Prostate gland (tissue), 2 donors: ENCODE measurements around the gene ZNF850. TPM values are rescaled to one million over a fixed set of nuclear protein-coding genes. Genes with fewer than 3 reads are reported as not detected.
A peak's percentile ranks its signal among the peaks of the same experiment; 100 is the strongest.

Experiments
- DNase-seq: peaks from one replicate; pipeline ENCODE4 v3.0.0-alpha.2; 2019; ENCODE audit warnings: low spot score
- H3K27ac ChIP-seq, 2 donors: fragments of 200-600 bp; sonication (generic); 2 replicates each; pipeline ENCODE4 v1.5.1; 2017 to 2019
- H3K27me3 ChIP-seq: fragments of 200-600 bp; sonication (generic); replicated peaks from 2 replicates; pipeline ENCODE4 v1.5.1; 2019; ENCODE audit not compliant: insufficient read depth
- H3K36me3 ChIP-seq, 2 donors: fragments of 200-600 bp; sonication (generic); 1 replicate in 1 of 2; 2 replicates in 1 of 2; pipeline versions ENCODE4 v1.5.1 to v1.8.1; 2017 to 2019
- H3K4me1 ChIP-seq: fragments of 200-600 bp; sonication (generic); replicated peaks from 2 replicates; pipeline ENCODE4 v1.5.1; 2019
- H3K4me3 ChIP-seq, 2 donors: fragments of 200-600 bp; sonication (generic); 2 replicates each; pipeline ENCODE4 v1.5.1; 2017 to 2019
- H3K9me3 ChIP-seq: fragments of 200-600 bp; sonication (generic); 2 replicates; pipeline ENCODE4 v1.5.1; 2017
- POLR2A ChIP-seq: fragments of 450-650 bp; IDR thresholded peaks from one replicate; pipeline ENCODE4 v1.6.1; 2016; ENCODE audit warnings: antibody characterized with exemption, mild to moderate bottlenecking
- POLR2AphosphoS5 ChIP-seq: sonication (generic); formaldehyde crosslinking; IDR thresholded peaks from one replicate; pipeline ENCODE4 v1.6.1; 2017; ENCODE audit warnings: antibody characterized with exemption
- WGBS: methylation state at CpG from one replicate; pipeline ENCODE4 v1.1.5; 2018; 5-methylcytosine and 5-hydroxymethylcytosine counted together
- intact Hi-C: fragments of 100-400 bp; cut with DNase I; formaldehyde crosslinking; loops from one replicate; pipeline ENCODE4 v1.14.2; 2022
- total RNA-seq, 2 donors: library from RNA; depleted of rRNA; stranded (reverse); fragments of >200 nt; gene quantifications; one replicate each; pipeline ENCODE4 v1.1.0, GENCODE V29; 2016
- TF ChIP-seq, protein P1 (sequence below), 4 experiments: fragments of 200-600 bp in 2 of 4; fragments of 450-650 bp in 2 of 4; sonication (generic) in 2 of 4; IDR thresholded peaks; 1 replicate in 3 of 4; 2 replicates in 1 of 4; pipeline ENCODE4 v1.5.1; 2016 to 2019; ENCODE audit warnings: antibody characterized with exemption in 4 of 4, mild to moderate bottlenecking in 2 of 4, moderate library complexity in 2 of 4

Gene ZNF850
- 1 to 10 TPM; 2.4 to 10.0 TPM for total RNA-seq

DNA sequence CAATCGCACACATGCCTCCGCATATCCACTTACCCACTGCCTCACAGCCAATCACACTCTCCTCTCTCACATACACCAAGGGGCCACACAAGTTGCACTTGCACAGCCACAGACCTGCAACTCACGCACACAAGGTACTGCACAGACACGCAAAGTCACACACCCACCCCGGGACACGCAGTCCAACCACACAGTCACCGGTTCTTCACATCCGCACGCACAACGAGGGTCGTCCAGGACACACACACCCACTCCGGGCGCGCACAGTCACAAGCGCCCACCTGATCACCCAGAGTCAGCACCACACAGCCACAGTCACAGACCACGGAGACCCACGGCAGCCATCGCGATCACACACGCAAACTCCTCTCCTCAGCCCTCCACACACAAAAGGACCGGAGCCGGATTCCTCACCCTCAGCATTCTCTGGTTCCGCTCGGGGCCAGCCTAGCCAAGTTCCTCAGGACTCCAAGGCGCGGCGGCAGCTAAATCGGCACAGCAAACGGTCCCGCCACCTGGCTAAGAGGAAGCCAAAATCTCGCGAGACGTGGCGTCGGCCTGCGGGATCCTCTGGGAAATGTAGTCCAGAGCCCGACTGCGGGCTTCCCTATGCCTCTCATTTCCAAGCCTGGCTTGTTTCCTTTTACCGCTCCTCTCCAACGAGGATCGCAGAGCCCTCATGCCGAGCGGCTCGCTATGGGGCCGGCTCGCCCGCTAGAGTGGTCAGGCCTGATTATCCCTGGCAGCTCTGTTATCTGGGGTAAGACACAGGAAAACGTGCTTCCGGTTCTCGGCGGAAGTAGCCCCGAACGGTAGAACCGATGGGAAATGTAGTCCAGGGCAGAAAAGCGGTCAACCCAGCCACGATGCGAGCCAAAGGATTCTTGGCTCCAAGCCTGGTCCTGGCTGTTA lies at the start of gene ZNF850:
TSS of gene ZNF850 (minus strand) at position 497 of the 912 bp plus-strand sequence. CDS start 10,201 bp downstream, outside the sequence.
- peak; percentile 95 for DNase-seq
- TF ChIP-seq POLR2A: peak; percentile 40
- TF ChIP-seq, protein P1, sequence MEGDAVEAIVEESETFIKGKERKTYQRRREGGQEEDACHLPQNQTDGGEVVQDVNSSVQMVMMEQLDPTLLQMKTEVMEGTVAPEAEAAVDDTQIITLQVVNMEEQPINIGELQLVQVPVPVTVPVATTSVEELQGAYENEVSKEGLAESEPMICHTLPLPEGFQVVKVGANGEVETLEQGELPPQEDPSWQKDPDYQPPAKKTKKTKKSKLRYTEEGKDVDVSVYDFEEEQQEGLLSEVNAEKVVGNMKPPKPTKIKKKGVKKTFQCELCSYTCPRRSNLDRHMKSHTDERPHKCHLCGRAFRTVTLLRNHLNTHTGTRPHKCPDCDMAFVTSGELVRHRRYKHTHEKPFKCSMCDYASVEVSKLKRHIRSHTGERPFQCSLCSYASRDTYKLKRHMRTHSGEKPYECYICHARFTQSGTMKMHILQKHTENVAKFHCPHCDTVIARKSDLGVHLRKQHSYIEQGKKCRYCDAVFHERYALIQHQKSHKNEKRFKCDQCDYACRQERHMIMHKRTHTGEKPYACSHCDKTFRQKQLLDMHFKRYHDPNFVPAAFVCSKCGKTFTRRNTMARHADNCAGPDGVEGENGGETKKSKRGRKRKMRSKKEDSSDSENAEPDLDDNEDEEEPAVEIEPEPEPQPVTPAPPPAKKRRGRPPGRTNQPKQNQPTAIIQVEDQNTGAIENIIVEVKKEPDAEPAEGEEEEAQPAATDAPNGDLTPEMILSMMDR (IDR thresholded peaks at IDR 0.05): no peak
- peak; percentile 88 for TF ChIP-seq POLR2AphosphoS5
- H3K27me3 ChIP-seq: no peaks in the 10 kb centered on the region
- peak within 1 kb of the TSS; percentile 72 to 78 for H3K27ac ChIP-seq
- under 1% methylated on average over 57 of the region's 57 CpGs for WGBS
- H3K36me3 ChIP-seq: no peaks in the 10 kb centered on the region
- peak within 1 kb of the TSS; percentile 64 to 85 for H3K4me3 ChIP-seq
- intact Hi-C loops: no loop called here
- H3K4me1 ChIP-seq: no peaks in the 10 kb centered on the region
- no peaks in the 10 kb centered on the region for H3K9me3 ChIP-seq

DNA sequence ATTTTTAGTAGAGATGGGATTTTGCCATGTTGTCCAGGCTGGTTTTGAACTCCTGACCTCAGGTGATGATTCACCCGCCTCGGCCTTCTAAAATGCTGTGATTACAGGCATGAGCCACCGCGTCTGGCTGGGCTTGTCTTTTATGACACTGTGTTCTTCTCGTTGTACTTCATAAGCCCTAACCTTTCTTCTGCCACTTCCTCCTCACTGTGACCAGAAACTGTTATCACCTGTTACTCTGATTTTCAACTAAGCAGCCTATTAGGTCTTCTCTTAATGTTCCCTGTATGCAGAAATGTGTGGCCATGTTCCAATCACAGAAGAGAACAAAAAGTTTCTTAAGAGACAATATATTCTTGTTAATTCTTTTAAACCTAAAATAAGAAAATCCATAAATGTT lies 49.2 kb upstream of the ZNF850 start:
- no peak overlapping the region for H3K27ac ChIP-seq
- WGBS: 100% methylated on average over 5 of the region's 5 CpGs
- intact Hi-C loops: no loop called here
- H3K4me3 ChIP-seq: no peak overlapping the region
- no peak for DNase-seq
- H3K27me3 ChIP-seq: no peaks in the 10 kb centered on the region
- H3K9me3 ChIP-seq: no peaks in the 10 kb centered on the region
- no peaks in the 10 kb centered on the region for H3K4me1 ChIP-seq
- H3K36me3 ChIP-seq: peaks cover 5 to 21% of the 10 kb centered on the region in 2 donors
- TF ChIP-seq POLR2A: no peak
- TF ChIP-seq, protein P1 (IDR thresholded peaks at IDR 0.05): no peak
- TF ChIP-seq POLR2AphosphoS5: no peak

DNA sequence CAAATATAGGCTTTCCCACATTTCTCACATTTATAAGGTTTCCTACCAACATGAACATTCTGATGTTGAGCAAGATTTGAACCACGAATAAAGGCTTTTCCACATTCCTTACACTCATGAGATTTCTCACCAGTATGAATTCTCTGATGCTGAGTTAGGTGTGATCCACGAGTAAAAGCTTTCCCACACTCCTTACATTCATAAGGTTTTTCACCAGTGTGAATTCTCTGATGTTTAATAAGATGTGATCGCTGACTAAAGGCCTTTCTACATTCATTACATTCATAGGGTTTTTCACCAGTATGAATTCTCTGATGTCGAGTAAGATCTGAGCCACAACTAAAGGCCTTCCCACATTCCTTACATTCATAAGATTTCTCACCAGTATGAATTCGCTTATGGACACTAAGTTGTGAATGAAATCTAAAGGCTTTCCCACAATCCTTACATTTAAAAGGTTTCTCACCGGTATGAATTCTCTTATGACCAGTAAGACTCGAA lies 46.6 kb upstream of the ZNF850 start:
- no peaks in the 10 kb centered on the region for H3K4me1 ChIP-seq

DNA sequence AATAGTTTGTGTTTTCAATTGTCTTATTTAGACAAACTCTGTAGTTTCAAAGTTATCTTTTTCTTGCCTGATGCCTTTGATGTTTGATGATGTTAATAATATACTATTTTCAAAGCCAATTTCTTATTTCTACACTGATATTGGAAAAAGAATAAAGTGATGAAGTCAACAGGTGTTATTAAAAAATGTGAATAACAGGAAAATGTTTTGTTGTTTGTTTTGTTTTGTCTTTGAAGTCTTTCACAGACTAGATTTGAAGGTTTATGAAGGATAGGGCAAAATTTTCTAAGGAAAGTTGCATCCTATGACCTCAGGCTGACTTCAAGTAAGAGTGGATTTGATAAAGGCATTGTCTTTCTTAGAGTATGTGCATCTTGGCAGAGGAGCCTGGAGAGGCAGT lies 34.4 kb upstream of the ZNF850 start:
- no peak overlapping the region for H3K4me3 ChIP-seq
- no peak for DNase-seq
- H3K9me3 ChIP-seq: no peaks in the 10 kb centered on the region
- H3K27ac ChIP-seq: no peak overlapping the region
- no peaks in the 10 kb centered on the region for H3K36me3 ChIP-seq
- no peaks in the 10 kb centered on the region for H3K4me1 ChIP-seq
- no peaks in the 10 kb centered on the region for H3K27me3 ChIP-seq
- intact Hi-C loops: no loop called here
- no peak for TF ChIP-seq POLR2A

More for the DNA sequence above, 46.6 kb upstream of the ZNF850 start:
- TF ChIP-seq, protein P1 (IDR thresholded peaks at IDR 0.05): no peak
- TF ChIP-seq POLR2A (no peak), POLR2AphosphoS5 (no peak)
- H3K4me3 ChIP-seq: no peak overlapping the region
- intact Hi-C loops: no loop called here
- no peak overlapping the region for H3K27ac ChIP-seq
- H3K9me3 ChIP-seq: no peaks in the 10 kb centered on the region
- H3K27me3 ChIP-seq: no peaks in the 10 kb centered on the region
- no peak for DNase-seq
- H3K36me3 ChIP-seq: peaks cover 0 to 15% of the 10 kb centered on the region in 2 donors
- WGBS: 96% methylated on average over 7 of the region's 7 CpGs

DNA sequence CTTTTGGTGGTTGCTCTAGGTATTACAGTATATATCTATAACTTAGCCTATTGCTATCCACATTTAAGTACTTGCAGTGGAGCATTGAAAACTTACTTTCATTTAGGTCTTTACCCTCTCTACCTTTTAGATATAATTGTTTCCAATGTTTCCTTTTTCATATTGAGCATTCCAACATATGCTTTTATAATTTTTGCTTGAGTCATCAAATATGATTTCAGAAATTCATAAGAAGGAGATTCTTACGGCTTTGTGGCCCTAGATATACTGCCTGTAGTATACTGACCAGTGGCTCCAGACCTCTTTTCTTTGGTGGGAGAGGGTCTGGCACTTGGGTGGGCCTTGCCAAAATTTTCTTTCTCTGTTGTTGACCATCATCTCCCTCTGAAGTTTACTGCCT lies 32.8 kb upstream of the ZNF850 start:
- Histone ChIP-seq H3K27ac (no peak overlapping the region), H3K4me3 (no peak overlapping the region), H3K4me1 (no peaks in the 10 kb centered on the region), H3K36me3 (no peaks in the 10 kb centered on the region), H3K27me3 (no peaks in the 10 kb centered on the region), H3K9me3 (no peaks in the 10 kb centered on the region)
- WGBS: 98% methylated on average over 1 of the region's 1 CpG
- no peak for DNase-seq
- intact Hi-C loops: no loop called here
- TF ChIP-seq POLR2AphosphoS5 (no peak), POLR2A (no peak)
- TF ChIP-seq, protein P1 (IDR thresholded peaks at IDR 0.05): peak in 1 of 4 experiments; percentile 31
